ENCODE results near the gene ZFPM1.
"Not testable (repeated sequence)": the region's sequence is repeated elsewhere in the genome, so short reads cannot be mapped to it uniquely, and the experiment has no call there.

The ZFPM1 gene

GRCh38 chr16:88483392-88483641, 30.2 kb downstream of the ZFPM1 start:
- DNase-seq: no peak

GRCh38 chr16:88484505-88485365, 31.7 kb downstream of the ZFPM1 start:
- DNase-seq: no peak

- not testable (repeated sequence) for DNase-seq
Measured at GRCh38 chr16:88485366-88485741, 32.3 kb downstream of the ZFPM1 start.

- no peak for DNase-seq
Measured at GRCh38 chr16:88486398-88487123, 33.5 kb downstream of the ZFPM1 start.

- DNase-seq: no peak
Measured at GRCh38 chr16:88487124-88487432, 34.0 kb downstream of the ZFPM1 start.

GRCh38 chr16:88487920-88488851, 35.1 kb downstream of the ZFPM1 start:
- no peak for DNase-seq

GRCh38 chr16:88489163-88489741, 36.2 kb downstream of the ZFPM1 start:
- DNase-seq: no peak

GRCh38 chr16:88491001-88491559, 38.0 kb downstream of the ZFPM1 start:
- DNase-seq: no peak

- DNase-seq: no peak
Measured at GRCh38 chr16:88491560-88492310, 38.7 kb downstream of the ZFPM1 start.

- DNase-seq: no peak
Measured at GRCh38 chr16:88493879-88494278, 40.8 kb downstream of the ZFPM1 start.

GRCh38 chr16:88494335-88495154, 41.5 kb downstream of the ZFPM1 start:
- no peak for DNase-seq

GRCh38 chr16:88495268-88495772, 42.2 kb downstream of the ZFPM1 start:
- DNase-seq: no peak

- no peak for DNase-seq
Measured at GRCh38 chr16:88497561-88498462, 44.7 kb downstream of the ZFPM1 start.

GRCh38 chr16:88498576-88499208, 45.6 kb downstream of the ZFPM1 start:
- no peak for DNase-seq

GRCh38 chr16:88499292-88499691, 46.2 kb downstream of the ZFPM1 start:
- DNase-seq: no peak

GRCh38 chr16:88499836-88500251, 46.8 kb downstream of the ZFPM1 start:
- DNase-seq: no peak

- no peak for DNase-seq
Measured at GRCh38 chr16:88500255-88500661, 47.2 kb downstream of the ZFPM1 start.

- no peak for DNase-seq
Measured at GRCh38 chr16:88502371-88502770, 49.3 kb downstream of the ZFPM1 start.

GRCh38 chr16:88502776-88503280, 49.7 kb downstream of the ZFPM1 start:
- no peak for DNase-seq
